T-helper 22 cell (primary cell): ENCODE measurements around the gene BEND4.

Experiments used
- DNase-seq: peaks from one replicate; pipeline ENCODE4 v3.0.0-alpha.2; 2020; ENCODE audit warnings: low read depth

BEND4 gene

GRCh38 chr4:42104521-42104920 is 47.9 kb downstream of the BEND4 start:
- no peak for DNase-seq

- DNase-seq: no peak
These were observed 50.9 kb downstream of the BEND4 start for GRCh38 chr4:42101446-42101975.

GRCh38 chr4:42088386-42088785 is 64.1 kb downstream of the BEND4 start:
- DNase-seq: no peak

- DNase-seq: no peak
These were observed 68.6 kb downstream of the BEND4 start for GRCh38 chr4:42083816-42084215.

GRCh38 chr4:42080306-42080705 is 72.1 kb downstream of the BEND4 start:
- DNase-seq: no peak

GRCh38 chr4:42078184-42078801 is 74.2 kb downstream of the BEND4 start:
- no peak for DNase-seq

GRCh38 chr4:42074294-42074693 is 78.2 kb downstream of the BEND4 start:
- DNase-seq: no peak

- no peak for DNase-seq
These were observed 82.0 kb downstream of the BEND4 start for GRCh38 chr4:42070463-42070862.

- no peak for DNase-seq
These were observed 85.2 kb downstream of the BEND4 start for GRCh38 chr4:42067264-42067663.

- no peak for DNase-seq
These were observed 86.1 kb downstream of the BEND4 start for GRCh38 chr4:42066402-42066801.
